ENCODE results near the gene ARHGEF4. TPM values are rescaled to one million over a fixed set of nuclear protein-coding genes. Genes with fewer than 3 reads are reported as not detected.
A peak's percentile ranks its signal among the peaks of the same experiment; 100 is the strongest.

ARHGEF4 gene
- total and polyA plus RNA-seq, 2 donors (not counting 3 experiments of a cell fraction or from before 2014, with no cell fraction given) = not detected

DNA sequence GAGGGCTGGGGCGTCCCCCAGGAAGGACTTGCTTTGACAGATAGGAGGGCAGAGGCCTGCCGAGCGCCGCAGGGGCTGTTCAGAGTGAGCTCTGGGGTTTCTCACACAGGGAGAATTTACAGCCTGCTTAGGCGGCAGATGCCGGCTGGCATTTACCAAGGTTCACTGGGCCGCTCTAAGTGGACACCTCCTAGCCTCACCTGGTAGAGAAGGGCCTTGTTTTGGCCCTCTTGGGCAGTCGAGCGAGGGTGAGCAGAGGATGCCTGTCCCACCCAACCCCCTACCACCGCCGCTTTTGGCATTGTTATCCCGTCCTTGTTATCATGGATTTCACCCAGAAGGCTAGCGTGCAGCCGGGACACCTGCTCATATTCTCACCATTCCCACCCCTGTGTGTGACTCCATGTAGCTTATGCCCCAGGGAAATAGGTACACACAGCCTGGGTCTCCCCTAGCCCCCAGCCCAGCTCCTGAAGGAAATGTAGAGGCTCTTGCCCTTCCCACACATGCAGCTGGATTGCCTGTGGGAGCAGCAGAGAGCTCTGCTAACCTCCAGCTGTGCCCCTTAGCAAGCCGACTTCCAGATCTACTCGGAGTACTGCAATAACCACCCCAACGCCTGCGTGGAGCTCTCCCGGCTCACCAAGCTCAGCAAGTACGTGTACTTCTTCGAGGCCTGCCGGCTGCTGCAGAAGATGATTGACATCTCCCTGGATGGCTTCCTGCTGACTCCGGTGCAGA, 204.1 kb downstream of the ARHGEF4 start:
- dilution Hi-C loops (cut with MboI; ENCODE audit: extremely low pct_ligation_motif_present, low sequenced_read_pairs) (no loop called here), intact Hi-C loops (cut with micrococcal nuclease) (loop anchor here (10.0 kb wide), 1 partner anchor 246 kb away; no protein-coding TSS in a partner anchor)
- Histone ChIP-seq H4K20me1 (replicated peaks; ENCODE audit: control insufficient read depth, extremely low read depth, insufficient read depth, low read length) (no peaks in the 10 kb centered on the region), H3K4me3 (replicated peaks in 1 of 3; ENCODE audit: insufficient read depth in 1 of 3, low read depth in 1 of 3, low read length in 3 of 3) (no peak overlapping the region), H3K9me1 (replicated peaks; ENCODE audit: control insufficient read depth, extremely low read depth, insufficient read depth, low read length) (no peaks in the 10 kb centered on the region), H3K27ac (ENCODE audit: insufficient read depth, low read depth, low read length) (no peak overlapping the region), H3K79me2 (ENCODE audit: control insufficient read depth, insufficient read depth, low read length) (no peaks in the 10 kb centered on the region), H3K27me3 (ENCODE audit: control insufficient read depth in 2 of 2, insufficient read depth in 2 of 2, low read length in 2 of 2) (peaks cover 32 to 43% of the 10 kb centered on the region in 2 experiments), H2AFZ (ENCODE audit: low read depth, low read length) (no peak overlapping the region), H3K9me3 (replicated peaks; ENCODE audit: control insufficient read depth, insufficient read depth, low read length) (no peaks in the 10 kb centered on the region), H3K4me2 (ENCODE audit: insufficient read depth, low read length) (no peak overlapping the region), H3K9ac (replicated peaks; ENCODE audit: extremely low read depth, insufficient read depth, low read length) (no peak overlapping the region), H3K4me1 (ENCODE audit: control insufficient read depth, extremely low read depth, insufficient read depth, low read length) (no peaks in the 10 kb centered on the region), H3K36me3 (ENCODE audit: control insufficient read depth in 2 of 2, extremely low read depth in 1 of 2, insufficient read depth in 2 of 2, low read length in 2 of 2) (no peaks in the 10 kb centered on the region)
- no peak for FAIRE-seq
- TF ChIP-seq, protein P1, sequence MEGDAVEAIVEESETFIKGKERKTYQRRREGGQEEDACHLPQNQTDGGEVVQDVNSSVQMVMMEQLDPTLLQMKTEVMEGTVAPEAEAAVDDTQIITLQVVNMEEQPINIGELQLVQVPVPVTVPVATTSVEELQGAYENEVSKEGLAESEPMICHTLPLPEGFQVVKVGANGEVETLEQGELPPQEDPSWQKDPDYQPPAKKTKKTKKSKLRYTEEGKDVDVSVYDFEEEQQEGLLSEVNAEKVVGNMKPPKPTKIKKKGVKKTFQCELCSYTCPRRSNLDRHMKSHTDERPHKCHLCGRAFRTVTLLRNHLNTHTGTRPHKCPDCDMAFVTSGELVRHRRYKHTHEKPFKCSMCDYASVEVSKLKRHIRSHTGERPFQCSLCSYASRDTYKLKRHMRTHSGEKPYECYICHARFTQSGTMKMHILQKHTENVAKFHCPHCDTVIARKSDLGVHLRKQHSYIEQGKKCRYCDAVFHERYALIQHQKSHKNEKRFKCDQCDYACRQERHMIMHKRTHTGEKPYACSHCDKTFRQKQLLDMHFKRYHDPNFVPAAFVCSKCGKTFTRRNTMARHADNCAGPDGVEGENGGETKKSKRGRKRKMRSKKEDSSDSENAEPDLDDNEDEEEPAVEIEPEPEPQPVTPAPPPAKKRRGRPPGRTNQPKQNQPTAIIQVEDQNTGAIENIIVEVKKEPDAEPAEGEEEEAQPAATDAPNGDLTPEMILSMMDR (IDR thresholded peaks at IDR 0.05; ENCODE audit: extremely low read depth in 1 of 2, insufficient read depth in 1 of 2, low read depth in 1 of 2, low read length in 2 of 2) = peak in 1 of 2 donors; percentile 15
- TF ChIP-seq EZH2 (IDR thresholded peaks at IDR 0.05; ENCODE audit: borderline replicate concordance, low read depth, low read length, severe bottlenecking) (peak; percentile 20), FOS (IDR thresholded peaks at IDR 0.05; ENCODE audit: borderline replicate concordance, insufficient read depth, low read length) (no peak)
- ChIA-PET POLR2A (no interaction called here), CTCF (interaction anchor here (0.8 to 1.5 kb wide), 4 partner anchors 8 to 243 kb away, joined by 3 read pairs; no protein-coding TSS in a partner anchor)
- no TSS peak for BruUV-seq (replicated peaks)
- DNase-seq (ENCODE audit: low read depth, low spot score) = no peak

Measured in endothelial cell of umbilical vein (primary cell).